ENCODE results near the gene VAV3.

DNA sequence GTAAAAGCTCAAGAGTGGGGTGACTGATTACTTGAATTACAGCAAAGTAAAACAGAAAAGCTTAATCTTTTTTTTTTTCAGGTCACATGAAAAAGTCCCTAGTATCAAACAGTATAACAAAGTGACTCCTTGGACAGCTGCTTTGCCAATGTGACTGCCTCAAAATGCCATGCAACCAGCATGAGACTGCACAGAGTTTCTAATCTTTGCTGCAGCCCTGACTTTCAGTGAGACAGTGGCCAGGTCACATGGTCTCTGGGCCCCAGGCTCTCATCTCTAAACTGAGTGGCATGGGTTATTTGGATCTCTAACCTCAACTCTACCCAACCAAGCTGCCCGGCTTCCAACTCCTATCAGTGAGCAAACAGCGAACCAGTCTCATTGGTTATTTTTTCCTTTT, 169.0 kb downstream of the VAV3 start:
- TF ChIP-seq, protein P1, sequence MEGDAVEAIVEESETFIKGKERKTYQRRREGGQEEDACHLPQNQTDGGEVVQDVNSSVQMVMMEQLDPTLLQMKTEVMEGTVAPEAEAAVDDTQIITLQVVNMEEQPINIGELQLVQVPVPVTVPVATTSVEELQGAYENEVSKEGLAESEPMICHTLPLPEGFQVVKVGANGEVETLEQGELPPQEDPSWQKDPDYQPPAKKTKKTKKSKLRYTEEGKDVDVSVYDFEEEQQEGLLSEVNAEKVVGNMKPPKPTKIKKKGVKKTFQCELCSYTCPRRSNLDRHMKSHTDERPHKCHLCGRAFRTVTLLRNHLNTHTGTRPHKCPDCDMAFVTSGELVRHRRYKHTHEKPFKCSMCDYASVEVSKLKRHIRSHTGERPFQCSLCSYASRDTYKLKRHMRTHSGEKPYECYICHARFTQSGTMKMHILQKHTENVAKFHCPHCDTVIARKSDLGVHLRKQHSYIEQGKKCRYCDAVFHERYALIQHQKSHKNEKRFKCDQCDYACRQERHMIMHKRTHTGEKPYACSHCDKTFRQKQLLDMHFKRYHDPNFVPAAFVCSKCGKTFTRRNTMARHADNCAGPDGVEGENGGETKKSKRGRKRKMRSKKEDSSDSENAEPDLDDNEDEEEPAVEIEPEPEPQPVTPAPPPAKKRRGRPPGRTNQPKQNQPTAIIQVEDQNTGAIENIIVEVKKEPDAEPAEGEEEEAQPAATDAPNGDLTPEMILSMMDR (IDR thresholded peaks at IDR 0.05) = no peak
- no peak for TF ChIP-seq EP300 (IDR thresholded peaks at IDR 0.05; ENCODE audit: low read depth)
- TF ChIP-seq POLR2A (IDR thresholded peaks at IDR 0.05) = no peak

Data from transverse colon (tissue), 3 donors.